Activated CD4-positive, alpha-beta T cell treated with anti-CD3 and anti-CD28 coated beads for 36 hours (primary cell): ENCODE results near the gene AATF. TPM values are rescaled to one million over a fixed set of nuclear protein-coding genes. Genes with fewer than 3 reads are reported as not detected.
A peak's percentile ranks its signal among the peaks of the same experiment; 100 is the strongest.

Experiments used
- ATAC-seq: fragments of 200-7000 bp; cut with Tn5 transposase; one replicate; pipeline ENCODE4 v1.10.0; 2021; ENCODE audit warnings: mild to moderate bottlenecking, moderate library complexity
- CTCF ChIA-PET: fragments of 350-600 bp; sonication (Branson Sonifier 250); formaldehyde crosslinking; loops from one replicate; lab custom pipeline; 2021; ENCODE audit warnings: antibody characterized with exemption; lab: Charles Lee
- POLR2A ChIA-PET: fragments of 350-600 bp; sonication (Branson Sonifier 250); formaldehyde crosslinking; loops from one replicate; lab custom pipeline; 2021; ENCODE audit warnings: antibody characterized with exemption, inconsistent platforms; lab: Charles Lee
- DNase-seq: peaks from one replicate; pipeline ENCODE4 v3.0.0-alpha.2; 2020
- H3K27ac Mint-ChIP-seq: one replicate; pipeline ENCODE4 v1.8.0; 2021; ENCODE audit warnings: mixed read lengths
- H3K27me3 Mint-ChIP-seq: one replicate; pipeline ENCODE4 v1.8.0; 2021; ENCODE audit warnings: mixed read lengths
- H3K36me3 Mint-ChIP-seq: one replicate; pipeline ENCODE4 v1.8.0; 2021; ENCODE audit warnings: low read depth, mixed read lengths
- H3K4me1 Mint-ChIP-seq: one replicate; pipeline ENCODE4 v1.8.0; 2021; ENCODE audit warnings: mixed read lengths
- H3K4me3 Mint-ChIP-seq: one replicate; pipeline ENCODE4 v1.8.0; 2021; ENCODE audit warnings: mild to moderate bottlenecking, moderate library complexity, mixed read lengths
- H3K9me3 Mint-ChIP-seq: one replicate; pipeline ENCODE4 v1.8.0; 2021; ENCODE audit warnings: low read depth, mixed read lengths
- intact Hi-C, 2 experiments: fragments of 100-400 bp; cut with DNase I in 1 of 2; cut with micrococcal nuclease in 1 of 2; formaldehyde crosslinking; loops; one replicate each; pipeline versions ENCODE4 v1.14.2 to v1.15.1; 2022 to 2024; cut with DNase I, micrococcal nuclease
- total RNA-seq, 2 experiments: library from RNA; stranded (reverse); gene quantifications; one replicate each; pipeline ENCODE4 v1.2.3, GENCODE V29; 2021

Gene AATF
- total RNA-seq, 2 experiments from 2014 or later = 87.9 to 149 TPM

DNA sequence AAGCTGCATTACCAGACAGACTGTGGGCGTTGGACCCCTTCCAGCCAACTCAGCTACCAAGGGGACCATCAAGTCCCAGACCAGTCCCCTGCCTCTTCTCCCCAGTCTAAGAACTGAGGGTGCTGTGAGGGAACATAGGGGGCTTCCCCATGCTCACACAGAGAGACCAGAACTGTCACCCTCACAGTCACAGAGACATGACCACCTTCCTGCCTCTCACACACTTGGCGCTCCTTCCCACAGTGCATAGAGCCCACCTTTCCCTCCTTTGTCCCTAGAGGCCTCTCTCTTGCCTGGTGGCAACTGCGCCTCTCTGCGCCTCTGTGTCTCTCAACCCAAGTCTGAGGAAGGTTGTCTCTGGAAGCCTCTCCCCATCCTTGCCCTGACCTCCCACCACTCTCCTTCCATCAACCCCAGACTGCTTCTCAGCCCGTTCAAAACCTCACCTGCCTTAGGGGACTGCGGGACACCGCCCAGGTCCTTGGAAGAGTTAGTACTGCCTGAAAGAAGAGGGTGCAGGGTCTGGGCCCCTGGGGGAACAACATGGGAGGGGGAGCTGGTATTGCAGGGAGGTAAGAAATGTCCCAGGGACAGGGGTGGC lies 17.6 kb upstream of the AATF start:
- Mint-ChIP-seq H3K27me3 (peaks cover 88% of the 10 kb centered on the region), H3K9me3 (no peaks in the 10 kb centered on the region), H3K4me3 (no peak overlapping the region), H3K27ac (no peak overlapping the region), H3K4me1 (peaks cover 49% of the 10 kb centered on the region), H3K36me3 (no peaks in the 10 kb centered on the region)
- CTCF ChIA-PET = interaction anchor here (0.7 to 1.5 kb wide), 5 partner anchors 9 to 116 kb away, joined by 3 to 5 read pairs (median 3); no protein-coding TSS in a partner anchor
- intact Hi-C loops = no loop called here
- DNase-seq (no peak), ATAC-seq (no peak)
- POLR2A ChIA-PET = no interaction called here

GRCh38 chr17:36931697-36932382 lies 16.9 kb upstream of the AATF start:
- Mint-ChIP-seq H3K27me3 (peaks cover 86% of the 10 kb centered on the region), H3K4me3 (peak overlapping the region; percentile 28), H3K9me3 (no peaks in the 10 kb centered on the region), H3K36me3 (no peaks in the 10 kb centered on the region), H3K27ac (no peak overlapping the region), H3K4me1 (peaks cover 53% of the 10 kb centered on the region)
- CTCF ChIA-PET = interaction anchor here (1.0 to 1.4 kb wide), 2 partner anchors 12 to 75 kb away, joined by 3 read pairs; no protein-coding TSS in a partner anchor
- DNase-seq = no peak
- POLR2A ChIA-PET = no interaction called here
- no peak for ATAC-seq
- intact Hi-C loops = loop anchor here in 1 of 2 experiments (2.0 kb wide), 1 partner anchor 17 kb away; the partner anchor contains the start of gene AATF

- DNase-seq (no peak), ATAC-seq (no peak)
- Mint-ChIP-seq H3K36me3 (no peaks in the 10 kb centered on the region), H3K4me1 (peaks cover 58% of the 10 kb centered on the region), H3K27ac (no peak overlapping the region), H3K27me3 (peaks cover 89% of the 10 kb centered on the region), H3K9me3 (no peaks in the 10 kb centered on the region), H3K4me3 (peak overlapping the region; percentile 28)
- ChIA-PET CTCF (no interaction called here), POLR2A (no interaction called here)
- intact Hi-C loops = loop anchor here in 1 of 2 experiments (2.0 kb wide), 1 partner anchor 16 kb away; the partner anchor contains the start of gene AATF
These were observed 16.4 kb upstream of the AATF start for GRCh38 chr17:36932383-36932693.

DNA sequence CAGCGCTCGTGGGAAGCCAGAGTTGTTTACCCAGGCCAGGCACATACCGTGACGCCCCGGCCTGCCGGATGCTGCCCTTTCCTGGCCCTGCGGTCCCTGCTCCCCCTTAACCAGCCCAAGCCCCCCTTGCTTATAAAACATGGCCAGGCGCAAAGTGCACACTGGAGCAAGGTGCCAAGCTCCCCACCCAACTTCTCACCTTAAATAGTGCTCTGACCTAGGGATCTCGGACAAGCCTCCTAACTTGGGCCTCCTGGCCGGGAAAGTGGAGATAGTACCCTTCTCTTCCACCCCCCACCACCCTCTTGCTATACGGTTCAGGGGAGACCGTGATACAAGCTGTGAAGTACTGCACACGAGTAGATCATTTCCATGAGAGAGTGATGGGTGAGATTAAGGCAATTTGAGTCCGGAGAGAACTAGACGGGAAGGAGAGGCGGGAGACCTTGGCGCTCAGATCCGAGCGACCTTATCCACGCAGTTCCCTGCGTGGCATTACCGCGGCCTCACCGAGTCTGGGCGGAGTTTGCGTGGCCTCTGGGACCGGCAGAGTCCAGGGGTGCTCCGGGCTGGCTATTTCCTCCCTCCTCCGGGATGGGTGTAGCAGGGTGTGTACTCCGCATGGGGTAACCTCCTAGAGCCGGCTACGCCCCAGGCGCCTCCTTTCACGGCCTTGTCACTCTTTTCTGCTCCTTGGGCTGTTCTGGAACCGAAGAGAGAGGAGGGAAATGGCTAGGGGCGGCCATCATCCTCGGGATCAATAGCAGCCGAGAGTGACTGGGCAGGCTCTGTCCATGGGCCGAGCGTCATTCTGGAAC lies 15.9 kb upstream of the AATF start:
- H3K4me1 Mint-ChIP-seq = peaks cover 61% of the 10 kb centered on the region
- no peak for ATAC-seq
- peaks cover 89% of the 10 kb centered on the region for H3K27me3 Mint-ChIP-seq
- no peak overlapping the region for H3K27ac Mint-ChIP-seq
- intact Hi-C loops = loop anchor here in 1 of 2 experiments (2.0 kb wide), 1 partner anchor 16 kb away; the partner anchor contains the start of gene AATF
- H3K36me3 Mint-ChIP-seq = no peaks in the 10 kb centered on the region
- H3K9me3 Mint-ChIP-seq = no peaks in the 10 kb centered on the region
- POLR2A ChIA-PET = interaction anchor here (1.5 kb wide), 1 partner anchor 11 kb away, joined by 6 read pairs; no protein-coding TSS in a partner anchor
- CTCF ChIA-PET = interaction anchor here (1.0 to 1.4 kb wide), 3 partner anchors 11 to 16 kb away, joined by 3 to 5 read pairs (median 4); partner anchors contain the start of gene AATF
- DNase-seq = no peak
- H3K4me3 Mint-ChIP-seq = no peak overlapping the region

GRCh38 chr17:36933512-36934143 lies 15.1 kb upstream of the AATF start:
- peaks cover 63% of the 10 kb centered on the region for H3K4me1 Mint-ChIP-seq
- ChIA-PET CTCF (interaction anchor here (1.0 to 1.4 kb wide), 3 partner anchors 11 to 16 kb away, joined by 3 to 5 read pairs (median 4); partner anchors contain the start of gene AATF), POLR2A (interaction anchor here (1.5 kb wide), 1 partner anchor 12 kb away, joined by 6 read pairs; no protein-coding TSS in a partner anchor)
- no peaks in the 10 kb centered on the region for H3K9me3 Mint-ChIP-seq
- no peak overlapping the region for H3K4me3 Mint-ChIP-seq
- no peak for ATAC-seq
- intact Hi-C loops = loop anchor here in 1 of 2 experiments (2.0 kb wide), 1 partner anchor 15 kb away; the partner anchor contains the start of gene AATF
- H3K27me3 Mint-ChIP-seq = peaks cover 89% of the 10 kb centered on the region
- H3K27ac Mint-ChIP-seq = no peak overlapping the region
- DNase-seq = no peak
- H3K36me3 Mint-ChIP-seq = no peaks in the 10 kb centered on the region

DNA sequence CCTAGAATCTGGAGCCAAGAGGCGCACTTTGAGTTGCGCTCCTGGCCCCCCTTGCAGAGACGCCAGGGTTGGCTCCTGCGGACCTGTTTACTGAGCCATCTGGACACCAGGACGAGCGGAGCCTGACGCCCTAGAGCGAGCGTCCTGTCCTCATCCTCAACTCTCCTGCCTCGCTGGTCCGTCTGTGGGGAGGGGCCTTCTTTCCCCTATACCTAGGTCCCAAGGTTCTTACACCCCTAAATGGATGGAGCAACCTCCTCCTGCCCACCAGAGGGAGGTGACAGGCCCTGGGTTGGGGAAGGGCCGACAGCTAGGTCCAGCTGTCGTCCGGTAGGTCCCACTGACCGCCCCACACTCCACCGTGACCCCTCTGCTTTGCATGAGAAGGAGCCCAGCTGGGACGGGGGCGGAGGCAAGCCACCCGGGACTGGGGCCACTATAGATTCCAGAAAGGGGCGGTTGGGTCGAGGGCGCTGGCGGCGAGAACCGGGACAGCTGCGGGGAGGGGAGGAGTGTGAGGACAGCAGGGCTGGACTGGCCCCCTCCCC lies 14.5 kb upstream of the AATF start:
- H3K36me3 Mint-ChIP-seq = no peaks in the 10 kb centered on the region
- ATAC-seq (no peak), DNase-seq (no peak)
- POLR2A ChIA-PET = interaction anchor here (1.5 kb wide), 1 partner anchor 13 kb away, joined by 6 read pairs; no protein-coding TSS in a partner anchor
- peaks cover 89% of the 10 kb centered on the region for H3K27me3 Mint-ChIP-seq
- no peak overlapping the region for H3K27ac Mint-ChIP-seq
- no peak overlapping the region for H3K4me3 Mint-ChIP-seq
- no peaks in the 10 kb centered on the region for H3K9me3 Mint-ChIP-seq
- CTCF ChIA-PET = interaction anchor here (1.0 to 1.4 kb wide), 2 partner anchors 13 to 15 kb away, joined by 3 to 4 read pairs; partner anchors contain the start of gene AATF
- intact Hi-C loops = no loop called here
- H3K4me1 Mint-ChIP-seq = peaks cover 64% of the 10 kb centered on the region

GRCh38 chr17:36934692-36935630 lies 13.8 kb upstream of the AATF start:
- peak; percentile 43 for DNase-seq
- Mint-ChIP-seq H3K36me3 (no peaks in the 10 kb centered on the region), H3K4me1 (peaks cover 67% of the 10 kb centered on the region), H3K27me3 (peaks cover 85% of the 10 kb centered on the region), H3K9me3 (no peaks in the 10 kb centered on the region), H3K27ac (no peak overlapping the region), H3K4me3 (peak overlapping the region; percentile 20)
- intact Hi-C loops = loop anchor here (1.0 to 5.0 kb wide), 3 partner anchors 8 to 807 kb away; no protein-coding TSS in a partner anchor
- ATAC-seq = no peak
- POLR2A ChIA-PET = interaction anchor here (0.6 kb wide), 1 partner anchor 432 kb away, joined by 3 read pairs; no protein-coding TSS in a partner anchor
- CTCF ChIA-PET = no interaction called here

DNA sequence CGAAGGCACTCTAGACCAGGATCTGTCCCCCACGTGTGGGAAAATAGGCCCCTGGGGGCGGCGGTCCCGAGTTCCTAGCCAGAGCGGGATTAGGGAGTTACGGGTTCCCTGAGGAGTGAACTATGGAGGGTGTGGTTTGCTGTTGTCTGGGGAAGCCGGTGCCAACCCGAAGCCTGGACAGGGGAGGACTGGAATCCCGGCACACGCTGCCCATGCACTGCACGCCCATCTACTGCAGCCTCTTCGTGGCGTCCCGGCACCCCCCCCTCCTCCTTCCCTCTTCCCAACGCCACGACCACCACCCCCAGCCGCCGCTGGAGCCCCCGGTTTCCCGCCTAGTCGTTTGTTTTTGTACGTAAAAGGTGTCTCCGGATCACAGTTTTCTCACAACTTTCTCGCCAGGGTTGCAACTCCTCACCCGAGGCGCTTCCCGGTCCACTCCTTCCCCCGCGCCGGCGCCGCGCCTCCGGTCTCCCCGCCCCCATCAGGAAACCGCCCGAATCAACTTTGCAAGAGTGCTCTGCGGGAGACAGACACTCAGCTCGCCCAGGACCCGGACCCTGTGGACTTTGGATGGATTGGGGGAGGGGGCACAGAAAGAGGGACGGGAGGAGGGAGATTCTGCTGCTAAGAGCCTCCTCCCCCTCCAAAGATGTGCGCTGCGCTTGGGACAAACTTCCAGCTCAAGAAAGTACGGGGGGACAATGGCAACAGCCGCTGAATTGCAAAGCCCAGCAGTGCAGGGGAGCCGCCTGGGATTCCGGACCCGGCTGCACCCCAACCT lies 12.9 kb upstream of the AATF start:
- ATAC-seq = no peak
- intact Hi-C loops = loop anchor here (1.0 to 5.0 kb wide), 4 partner anchors 7 to 806 kb away; no protein-coding TSS in a partner anchor
- peak overlapping the region; percentile 20 for H3K4me3 Mint-ChIP-seq
- H3K4me1 Mint-ChIP-seq = peaks cover 71% of the 10 kb centered on the region
- H3K36me3 Mint-ChIP-seq = no peaks in the 10 kb centered on the region
- H3K27ac Mint-ChIP-seq = no peak overlapping the region
- H3K9me3 Mint-ChIP-seq = no peaks in the 10 kb centered on the region
- H3K27me3 Mint-ChIP-seq = peaks cover 85% of the 10 kb centered on the region
- DNase-seq = no peak
- CTCF ChIA-PET = interaction anchor here (0.5 kb wide), 1 partner anchor 109 kb away, joined by 3 read pairs; no protein-coding TSS in a partner anchor
- POLR2A ChIA-PET = no interaction called here

GRCh38 chr17:36936455-36937000 lies 12.2 kb upstream of the AATF start:
- Mint-ChIP-seq H3K9me3 (no peaks in the 10 kb centered on the region), H3K4me1 (peaks cover 72% of the 10 kb centered on the region), H3K4me3 (peak overlapping the region; percentile 60), H3K27me3 (peaks cover 85% of the 10 kb centered on the region), H3K27ac (no peak overlapping the region), H3K36me3 (no peaks in the 10 kb centered on the region)
- intact Hi-C loops = loop anchor here (2.0 to 5.0 kb wide), 3 partner anchors 130 to 806 kb away; no protein-coding TSS in a partner anchor
- DNase-seq (no peak), ATAC-seq (no peak)
- POLR2A ChIA-PET = interaction anchor here (2.5 kb wide), 1 partner anchor 13 kb away, joined by 8 read pairs; the partner anchor contains the start of gene AATF
- CTCF ChIA-PET = interaction anchor here (0.5 kb wide), 1 partner anchor 108 kb away, joined by 3 read pairs; no protein-coding TSS in a partner anchor
